HepG2 (cell line): Measurements from ENCODE around the gene STAG3. TPM values are rescaled to one million over a fixed set of nuclear protein-coding genes. Genes with fewer than 3 reads are reported as not detected.

Source experiments
- AKAP8 ChIP-seq: sonication (generic); formaldehyde crosslinking; IDR thresholded peaks from 2 replicates; pipeline ENCODE4 v1.5.1; 2020; ENCODE audit warnings: mild to moderate bottlenecking, missing genetic modification reagents
- GATAD2A ChIP-seq: IDR thresholded peaks from 2 replicates; pipeline ENCODE4 v1.6.1; 2016
- LRRFIP1 ChIP-seq: sonication (generic); formaldehyde crosslinking; conservative IDR thresholded peaks from 2 replicates; pipeline ENCODE4 v1.4.0; 2020; ENCODE audit warnings: missing genetic modification reagents
- MTERF4 ChIP-seq: sonication (generic); formaldehyde crosslinking; IDR thresholded peaks from 2 replicates; pipeline ENCODE4 v1.8.0; 2023; ENCODE audit warnings: mild to moderate bottlenecking, missing genetic modification reagents
- PAX8 ChIP-seq: sonication (generic); formaldehyde crosslinking; IDR thresholded peaks from 2 replicates; pipeline ENCODE4 v1.8.0; 2022; ENCODE audit warnings: mild to moderate bottlenecking, missing genetic modification reagents, borderline replicate concordance
- PLRG1 ChIP-seq: fragments of 450-650 bp; conservative IDR thresholded peaks from 2 replicates; pipeline ENCODE4 v1.6.1; 2016
- RARA ChIP-seq: IDR thresholded peaks from 2 replicates; pipeline ENCODE4 v1.6.1; 2016; ENCODE audit warnings: missing genetic modification reagents, missing compliant biosample characterization
- SATB2 ChIP-seq: sonication (generic); formaldehyde crosslinking; IDR thresholded peaks from 2 replicates; pipeline ENCODE4 v1.5.0; 2020; ENCODE audit warnings: missing genetic modification reagents
- TBX2 ChIP-seq: sonication (generic); formaldehyde crosslinking; IDR thresholded peaks from 2 replicates; pipeline ENCODE4 v1.5.0; 2020; ENCODE audit warnings: missing genetic modification reagents, mild to moderate bottlenecking, borderline replicate concordance
- ZBTB7B ChIP-seq: sonication (generic); formaldehyde crosslinking; IDR thresholded peaks from 2 replicates; pipeline ENCODE4 v1.4.0; 2020; ENCODE audit warnings: missing genetic modification reagents
- ZNF232 ChIP-seq: sonication (generic); formaldehyde crosslinking; IDR thresholded peaks from 2 replicates; pipeline ENCODE4 v1.4.0; 2020; ENCODE audit warnings: missing genetic modification reagents, borderline replicate concordance
- ZNF547 ChIP-seq: sonication (generic); formaldehyde crosslinking; IDR thresholded peaks from 2 replicates; pipeline ENCODE4 v1.5.1; 2020; ENCODE audit warnings: mild to moderate bottlenecking, missing genetic modification reagents
- ZNF567 ChIP-seq: sonication (generic); formaldehyde crosslinking; IDR thresholded peaks from 2 replicates; pipeline ENCODE4 v1.8.1; 2023; ENCODE audit warnings: mild to moderate bottlenecking, missing genetic modification reagents, borderline replicate concordance
- ZNF580 ChIP-seq: IDR thresholded peaks from 2 replicates; pipeline ENCODE4 v1.6.1; 2016; ENCODE audit warnings: low read depth, borderline replicate concordance
- ZNF589 ChIP-seq: sonication (generic); formaldehyde crosslinking; conservative IDR thresholded peaks from 2 replicates; pipeline ENCODE4 v1.8.0; 2022; ENCODE audit warnings: mild to moderate bottlenecking, moderate library complexity, missing genetic modification reagents
- ZNF619 ChIP-seq: sonication (generic); formaldehyde crosslinking; IDR thresholded peaks from 2 replicates; pipeline ENCODE4 v1.4.0; 2020; ENCODE audit warnings: mild to moderate bottlenecking, missing genetic modification reagents
- ZNF629 ChIP-seq: sonication (generic); formaldehyde crosslinking; conservative IDR thresholded peaks from 2 replicates; pipeline ENCODE4 v1.5.0; 2020; ENCODE audit warnings: missing genetic modification reagents
- ZNF740 ChIP-seq: sonication (generic); formaldehyde crosslinking; IDR thresholded peaks from 2 replicates; pipeline ENCODE4 v1.4.0; 2020; ENCODE audit warnings: missing genetic modification reagents
- ZNF878 ChIP-seq: sonication (generic); formaldehyde crosslinking; IDR thresholded peaks from 2 replicates; pipeline ENCODE4 v1.8.1; 2023; ENCODE audit warnings: mild to moderate bottlenecking, missing genetic modification reagents, moderate library complexity
- ZSCAN21 ChIP-seq: sonication (generic); formaldehyde crosslinking; IDR thresholded peaks from 2 replicates; pipeline ENCODE4 v1.8.0; 2022; ENCODE audit warnings: mild to moderate bottlenecking, missing genetic modification reagents, moderate library complexity, borderline replicate concordance
- polyA plus RNA-seq, 8 experiments: library from polyadenylated mRNA; depleted of rRNA in 3 of 8; stranded (reverse) in 7 of 8; unstranded in 1 of 8; fragments of >200 nt; fragmentation: Illumina TruSeq in 4 of 8; extraction: Trizol in 4 of 8; gene quantifications; 2 replicates each; pipeline versions ENCODE4 v1.2.1 to v1.2.3, GENCODE V29; 2011 to 2016; ENCODE audit warnings: low read depth in 4 of 8, missing spikeins in 1 of 8, mixed read lengths in 1 of 8; ENCODE audit not compliant: insufficient read depth in 1 of 8
- total RNA-seq, 5 experiments: library from RNA; depleted of rRNA; stranded (reverse); fragments of >200 nt; fragmentation: Illumina TruSeq; extraction: Trizol; gene quantifications; 2 replicates each; pipeline ENCODE4 v1.2.3, GENCODE V29; 2016; ENCODE audit warnings: low read depth in 1 of 5
- TF ChIP-seq, protein P1 (sequence below): sonication (generic); formaldehyde crosslinking; IDR thresholded peaks from 2 replicates; pipeline ENCODE4 v1.4.0; 2020; ENCODE audit warnings: missing genetic modification reagents
- TF ChIP-seq, protein P2 (sequence below): sonication (generic); formaldehyde crosslinking; IDR thresholded peaks from 2 replicates; pipeline ENCODE4 v1.5.0; 2020; ENCODE audit warnings: missing genetic modification reagents, mild to moderate bottlenecking, borderline replicate concordance

Gene STAG3
- total and polyA plus RNA-seq, 2 of the 13 experiments (the other 11 are each of a cell fraction or from before 2014, with no cell fraction given) = 0.09 to 0.33 TPM

- TF ChIP-seq ZSCAN21 (CRISPR knock-in tag) (no peak), ZNF580 (CRISPR knock-in tag) (peak; percentile 41; the same call in 1 of the 2 replicates), MTERF4 (CRISPR knock-in tag) (no peak), GATAD2A (peak; percentile 87), ZNF629 (peak; percentile 98), ZNF567 (CRISPR knock-in tag) (no peak), PAX8 (no peak), ZNF547 (CRISPR knock-in tag) (no peak), ZBTB7B (peak; percentile 84), PLRG1 (no peak), LRRFIP1 (CRISPR knock-in tag) (no peak), ZNF740 (CRISPR knock-in tag) (no peak), TBX2 (CRISPR knock-in tag) (peak; percentile 63; the same call in 1 of the 2 replicates), ZNF619 (no peak), ZNF232 (no peak), ZNF878 (CRISPR knock-in tag) (peak; percentile 43; the same call in 1 of the 2 replicates), SATB2 (CRISPR knock-in tag) (no peak), RARA (peak; percentile 77), ZNF589 (no peak), AKAP8 (CRISPR knock-in tag) (no peak)
- TF ChIP-seq, protein P1, sequence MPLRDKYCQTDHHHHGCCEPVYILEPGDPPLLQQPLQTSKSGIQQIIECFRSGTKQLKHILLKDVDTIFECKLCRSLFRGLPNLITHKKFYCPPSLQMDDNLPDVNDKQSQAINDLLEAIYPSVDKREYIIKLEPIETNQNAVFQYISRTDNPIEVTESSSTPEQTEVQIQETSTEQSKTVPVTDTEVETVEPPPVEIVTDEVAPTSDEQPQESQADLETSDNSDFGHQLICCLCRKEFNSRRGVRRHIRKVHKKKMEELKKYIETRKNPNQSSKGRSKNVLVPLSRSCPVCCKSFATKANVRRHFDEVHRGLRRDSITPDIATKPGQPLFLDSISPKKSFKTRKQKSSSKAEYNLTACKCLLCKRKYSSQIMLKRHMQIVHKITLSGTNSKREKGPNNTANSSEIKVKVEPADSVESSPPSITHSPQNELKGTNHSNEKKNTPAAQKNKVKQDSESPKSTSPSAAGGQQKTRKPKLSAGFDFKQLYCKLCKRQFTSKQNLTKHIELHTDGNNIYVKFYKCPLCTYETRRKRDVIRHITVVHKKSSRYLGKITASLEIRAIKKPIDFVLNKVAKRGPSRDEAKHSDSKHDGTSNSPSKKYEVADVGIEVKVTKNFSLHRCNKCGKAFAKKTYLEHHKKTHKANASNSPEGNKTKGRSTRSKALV = no peak
- TF ChIP-seq, protein P2, sequence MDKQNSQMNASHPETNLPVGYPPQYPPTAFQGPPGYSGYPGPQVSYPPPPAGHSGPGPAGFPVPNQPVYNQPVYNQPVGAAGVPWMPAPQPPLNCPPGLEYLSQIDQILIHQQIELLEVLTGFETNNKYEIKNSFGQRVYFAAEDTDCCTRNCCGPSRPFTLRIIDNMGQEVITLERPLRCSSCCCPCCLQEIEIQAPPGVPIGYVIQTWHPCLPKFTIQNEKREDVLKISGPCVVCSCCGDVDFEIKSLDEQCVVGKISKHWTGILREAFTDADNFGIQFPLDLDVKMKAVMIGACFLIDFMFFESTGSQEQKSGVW = no peak
Measured at GRCh38 chr7:100247152-100247757, 69.5 kb downstream of the STAG3 start (continued).
